ENCODE data around the gene CFAP65.

DNA sequence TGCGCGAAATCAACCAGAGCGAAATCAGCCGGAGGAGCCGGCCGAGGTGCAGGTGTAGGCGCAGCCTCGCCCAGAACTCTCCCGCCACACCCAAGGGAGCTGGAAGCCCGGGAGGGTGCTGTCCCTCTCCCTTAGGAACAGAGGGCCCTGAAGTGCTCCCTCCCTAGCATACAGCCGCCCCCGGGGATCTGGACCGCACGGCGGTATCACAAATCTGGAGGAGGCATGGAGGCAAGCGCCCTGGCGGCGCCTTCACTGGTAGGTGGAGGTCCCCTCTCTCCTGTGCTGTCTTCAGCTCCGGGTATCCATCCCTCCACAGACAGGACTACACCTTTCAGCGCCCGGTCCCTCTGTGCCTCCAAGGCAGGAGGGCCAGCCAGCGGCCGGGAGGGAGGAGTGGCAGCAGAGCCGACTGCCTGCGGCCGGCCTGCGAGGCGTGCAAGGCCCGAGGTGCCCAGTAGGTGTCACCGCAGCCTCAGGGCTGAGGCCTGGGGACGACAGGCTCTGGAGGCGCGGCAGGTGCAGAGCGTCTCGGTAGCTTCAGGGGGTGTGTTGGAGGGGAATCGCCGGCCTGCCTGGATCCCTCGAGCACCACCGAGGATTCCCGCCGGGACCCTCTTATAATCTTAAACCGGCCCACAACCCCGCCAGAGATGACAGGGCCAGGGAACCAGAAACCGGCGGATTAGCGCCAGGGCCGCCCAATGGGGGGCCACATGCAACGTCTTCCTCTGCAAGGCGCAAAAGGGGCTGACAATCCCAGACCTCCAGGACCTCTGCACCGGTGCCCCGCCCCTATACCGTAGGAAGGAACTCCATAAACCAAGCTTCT, 16.6 kb upstream of the CFAP65 start:
- TF ChIP-seq, protein P1, sequence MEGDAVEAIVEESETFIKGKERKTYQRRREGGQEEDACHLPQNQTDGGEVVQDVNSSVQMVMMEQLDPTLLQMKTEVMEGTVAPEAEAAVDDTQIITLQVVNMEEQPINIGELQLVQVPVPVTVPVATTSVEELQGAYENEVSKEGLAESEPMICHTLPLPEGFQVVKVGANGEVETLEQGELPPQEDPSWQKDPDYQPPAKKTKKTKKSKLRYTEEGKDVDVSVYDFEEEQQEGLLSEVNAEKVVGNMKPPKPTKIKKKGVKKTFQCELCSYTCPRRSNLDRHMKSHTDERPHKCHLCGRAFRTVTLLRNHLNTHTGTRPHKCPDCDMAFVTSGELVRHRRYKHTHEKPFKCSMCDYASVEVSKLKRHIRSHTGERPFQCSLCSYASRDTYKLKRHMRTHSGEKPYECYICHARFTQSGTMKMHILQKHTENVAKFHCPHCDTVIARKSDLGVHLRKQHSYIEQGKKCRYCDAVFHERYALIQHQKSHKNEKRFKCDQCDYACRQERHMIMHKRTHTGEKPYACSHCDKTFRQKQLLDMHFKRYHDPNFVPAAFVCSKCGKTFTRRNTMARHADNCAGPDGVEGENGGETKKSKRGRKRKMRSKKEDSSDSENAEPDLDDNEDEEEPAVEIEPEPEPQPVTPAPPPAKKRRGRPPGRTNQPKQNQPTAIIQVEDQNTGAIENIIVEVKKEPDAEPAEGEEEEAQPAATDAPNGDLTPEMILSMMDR (IDR thresholded peaks at IDR 0.05), result peak; percentile 81
- TF ChIP-seq EZH2phosphoT487 (IDR thresholded peaks at IDR 0.05) (peak; percentile 95), EZH2 (IDR thresholded peaks at IDR 0.05) (peak; percentile 99)

Data from neural progenitor cell (in vitro differentiated cells).